Vagina (tissue), 2 donors: ENCODE data around the gene DCLK2.

Experiments
- CTCF ChIP-seq, 3 experiments: fragments of 450-650 bp in 2 of 3; fragments of 200-600 bp in 1 of 3; sonication (generic) in 1 of 3; IDR thresholded peaks; one replicate each; pipeline ENCODE4 v1.5.1; 2017 to 2019; ENCODE audit warnings: antibody characterized with exemption in 3 of 3, mild to moderate bottlenecking in 2 of 3, moderate library complexity in 2 of 3
- POLR2A ChIP-seq, 2 donors: fragments of 450-650 bp; IDR thresholded peaks; one replicate each; pipeline ENCODE4 v1.6.1; 2017; ENCODE audit warnings: antibody characterized with exemption in 2 of 2, mild to moderate bottlenecking in 2 of 2, moderate library complexity in 2 of 2

DNA sequence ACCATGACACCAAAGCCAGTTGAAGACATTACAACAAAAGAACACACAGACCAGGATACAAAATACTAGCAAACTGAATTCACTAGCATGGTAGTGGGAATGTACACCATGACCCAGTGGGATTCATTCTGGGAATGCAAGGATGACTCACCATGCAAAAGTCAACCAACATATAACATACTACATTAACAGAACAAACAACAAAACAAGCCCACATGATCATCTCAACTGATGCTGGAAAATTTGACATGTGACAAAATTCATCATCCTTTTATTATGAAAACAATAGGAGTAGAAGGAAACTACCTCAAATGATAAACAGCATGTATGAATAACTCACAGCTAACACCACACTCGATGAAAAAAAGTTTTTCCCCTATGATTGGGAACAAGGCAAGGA is 190.2 kb downstream of the DCLK2 start:
- TF ChIP-seq CTCF (IDR thresholded peaks at IDR 0.05) (no peak), POLR2A (IDR thresholded peaks at IDR 0.05) (no peak)
